Measurements from ENCODE around the gene LRRC8E.
"Not testable (repeated sequence)": the region's sequence is repeated elsewhere in the genome, so short reads cannot be mapped to it uniquely, and the experiment has no call there.

Gene LRRC8E

GRCh38 chr19:7921967-7922835, 33.9 kb downstream of the LRRC8E start:
- DNase-seq: no peak

DNA sequence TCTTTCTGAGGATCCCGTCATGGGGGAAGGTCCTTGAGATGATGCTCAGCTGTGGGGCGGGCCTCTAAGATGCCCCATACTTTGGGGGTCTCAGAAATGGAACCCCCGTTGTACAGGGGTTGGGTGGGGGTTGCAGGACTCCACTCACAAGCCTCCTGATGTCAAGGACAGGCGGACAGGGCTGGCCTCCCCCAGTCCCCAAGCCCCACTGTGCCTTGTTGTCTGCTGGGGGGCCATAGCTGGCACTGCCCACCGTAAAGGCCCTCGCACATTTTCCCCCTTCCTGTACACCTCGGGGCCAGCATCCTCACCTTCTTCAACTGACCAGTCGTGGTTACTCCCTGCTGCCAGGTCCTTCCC, 34.5 kb downstream of the LRRC8E start:
- DNase-seq: no peak

GRCh38 chr19:7923295-7924191, 35.2 kb downstream of the LRRC8E start:
- DNase-seq: no peak

DNA sequence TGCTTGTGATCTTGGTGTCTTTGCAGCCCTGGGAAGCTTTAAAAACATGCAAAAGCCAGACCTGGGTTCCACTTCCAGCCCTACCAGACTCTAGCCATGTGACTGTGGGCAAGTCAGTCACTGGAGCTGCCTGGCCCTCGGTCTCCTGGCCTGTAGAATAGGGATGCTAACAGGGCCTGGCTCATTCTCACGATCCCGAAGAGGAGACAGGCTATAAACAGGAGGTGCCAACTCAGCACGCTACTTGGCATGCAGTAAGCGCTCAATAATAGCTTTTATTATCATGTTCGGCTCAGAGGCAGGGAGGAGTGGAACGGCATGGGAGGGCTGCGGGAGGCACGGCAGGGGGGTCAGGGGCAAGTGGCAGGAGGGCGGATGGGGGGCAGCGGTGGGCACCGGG, 35.9 kb downstream of the LRRC8E start:
- DNase-seq: no peak

GRCh38 chr19:7924651-7925170, 36.4 kb downstream of the LRRC8E start:
- DNase-seq: no peak

DNA sequence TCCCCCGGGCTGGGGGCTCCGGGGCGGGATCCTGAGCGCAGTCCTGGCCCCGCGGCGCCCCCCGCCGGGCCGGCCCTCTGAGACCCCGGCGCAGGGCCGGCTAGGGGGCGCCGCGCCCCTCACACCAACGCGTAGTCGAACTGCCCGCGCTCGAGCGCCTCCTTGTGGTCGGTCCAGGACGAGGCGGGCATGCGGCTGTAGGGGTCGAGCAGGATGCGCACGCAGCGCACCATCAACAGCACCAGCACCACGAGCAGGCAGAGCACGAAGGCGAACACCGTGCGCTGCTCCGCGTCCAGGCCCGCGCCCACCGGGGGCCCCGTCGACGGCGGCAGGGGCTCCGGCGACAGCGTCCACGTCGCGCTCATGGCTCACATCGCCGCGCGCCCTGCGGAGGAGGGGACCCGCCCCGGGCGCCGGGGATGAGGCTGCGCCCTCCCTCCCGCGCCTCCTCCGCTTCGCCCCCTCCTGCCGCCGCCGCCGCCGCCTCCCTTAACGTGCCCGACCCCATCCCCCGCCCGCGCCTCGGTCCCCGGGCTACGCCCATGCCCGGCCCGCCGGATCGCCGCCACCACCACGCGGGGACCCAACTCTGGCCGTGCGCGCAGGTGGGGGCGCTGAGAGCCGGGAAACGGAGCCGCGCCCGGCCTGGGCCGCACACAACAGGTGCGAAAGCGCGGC, 37.0 kb downstream of the LRRC8E start:
- DNase-seq: peak; percentile 70

DNA sequence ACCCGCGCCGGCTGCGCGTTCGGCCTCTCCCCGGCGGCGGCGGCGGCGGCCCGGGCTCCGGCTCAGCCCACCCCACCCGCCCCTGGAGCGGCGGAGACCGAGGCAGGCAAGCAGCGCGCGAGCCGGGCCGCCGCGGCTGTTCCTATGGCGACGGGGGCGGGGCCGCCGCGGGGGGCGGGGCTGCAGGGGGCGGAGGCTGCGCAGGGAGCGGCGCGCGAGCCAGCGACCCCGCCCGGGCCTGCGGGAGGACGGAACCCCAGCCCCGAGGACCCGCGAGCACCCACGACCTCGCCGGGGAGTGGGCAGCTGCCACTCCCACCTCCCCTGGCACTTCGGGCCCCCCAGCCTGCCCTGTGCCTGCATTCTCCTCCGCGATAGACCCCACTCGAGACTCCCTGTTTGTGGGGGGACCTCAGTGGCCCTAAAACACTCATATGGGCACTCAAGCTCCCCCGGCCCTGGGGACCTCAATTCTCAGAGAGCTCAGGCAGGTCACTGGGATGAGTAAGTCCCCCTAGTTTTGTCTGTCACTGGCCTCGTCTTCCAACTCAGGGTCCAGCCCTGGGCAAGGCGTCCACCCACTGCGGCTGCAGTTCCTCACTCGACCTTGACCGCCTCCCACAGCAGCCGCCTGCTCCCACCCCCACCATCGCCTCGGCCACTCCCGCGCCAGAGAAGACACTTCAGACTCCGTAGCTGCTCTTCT, 37.9 kb downstream of the LRRC8E start, which contains the start of gene CTXN1:
TSS of gene CTXN1 (minus strand) at position 115 of the 706 bp plus-strand sequence. CDS start 597 bp downstream, outside the sequence.
- DNase-seq: peak; percentile 67

GRCh38 chr19:7926727-7927604, 38.7 kb downstream of the LRRC8E start:
- no peak for DNase-seq

GRCh38 chr19:7927605-7928333, 39.5 kb downstream of the LRRC8E start:
- DNase-seq: no peak

DNA sequence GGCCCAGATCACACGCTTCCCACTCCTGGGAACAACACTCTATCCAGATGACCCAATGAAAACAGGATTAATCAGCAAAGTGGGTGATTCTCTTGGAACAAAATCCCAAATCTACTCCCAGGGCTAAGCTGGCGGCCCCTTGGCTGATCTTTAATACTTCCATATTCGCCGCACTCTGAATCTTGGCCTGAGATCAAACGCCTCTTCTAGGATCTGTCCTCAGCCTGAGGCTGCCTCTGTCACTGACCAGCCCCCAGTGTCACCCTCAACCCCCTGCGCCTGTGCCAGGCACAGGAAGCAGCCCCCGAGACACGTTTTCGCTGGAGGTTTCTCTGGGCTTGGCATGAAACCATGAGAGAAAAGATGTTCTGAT, 40.0 kb downstream of the LRRC8E start:
- no peak for DNase-seq

DNA sequence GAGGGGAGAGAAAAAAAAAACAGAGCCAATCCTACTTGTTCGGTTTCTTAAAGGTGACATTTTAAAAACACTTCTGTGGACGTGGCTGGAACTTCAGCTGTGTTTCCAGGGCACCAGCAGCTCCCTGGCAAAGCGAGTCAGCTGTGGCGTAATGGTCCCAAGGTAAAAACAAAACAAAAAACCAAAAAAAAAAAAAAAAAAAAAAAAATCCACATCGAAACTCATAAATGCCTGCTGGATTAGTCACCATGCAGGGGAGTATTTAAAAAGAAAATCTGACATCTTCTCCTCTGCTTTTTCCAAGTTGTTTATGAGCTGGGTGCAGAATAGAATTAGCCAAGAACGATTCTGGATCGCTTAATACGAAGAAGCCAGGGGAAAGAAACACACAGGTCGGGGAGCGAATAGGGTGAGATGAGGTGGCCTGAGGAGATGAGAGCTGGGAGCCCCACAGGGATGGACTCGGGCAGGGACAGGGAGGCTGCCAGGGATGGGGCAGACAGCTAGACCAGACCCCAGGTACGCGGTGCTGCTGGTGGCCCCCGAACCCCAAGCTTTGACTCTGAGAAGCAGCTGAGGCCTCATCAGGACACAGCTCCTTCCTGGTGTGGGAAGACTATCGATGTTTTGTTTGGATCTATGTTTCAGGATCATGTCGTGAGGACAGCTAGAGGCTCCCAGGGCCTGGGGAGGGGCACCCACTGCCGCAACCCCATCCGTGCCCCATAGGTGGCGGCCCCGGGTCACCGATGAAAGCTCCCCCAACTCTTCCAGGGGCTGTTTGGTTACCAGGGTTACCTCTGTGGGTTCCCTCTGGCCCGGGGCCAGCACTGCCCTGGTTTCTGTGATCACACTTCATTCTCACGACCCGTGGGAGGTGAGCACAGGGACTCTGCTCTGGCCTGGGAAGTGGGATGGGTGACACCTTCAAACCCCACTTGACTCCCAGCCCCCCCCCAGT, 40.7 kb downstream of the LRRC8E start:
- peak; percentile 71 for DNase-seq

GRCh38 chr19:7930030-7930429, 41.7 kb downstream of the LRRC8E start:
- not testable (repeated sequence) for DNase-seq

GRCh38 chr19:7930765-7931164, 42.5 kb downstream of the LRRC8E start:
- DNase-seq: no peak

- no peak for DNase-seq
Observed at GRCh38 chr19:7931221-7932061, 43.1 kb downstream of the LRRC8E start.

- no peak for DNase-seq
Observed at GRCh38 chr19:7932276-7932929, 44.1 kb downstream of the LRRC8E start.

DNA sequence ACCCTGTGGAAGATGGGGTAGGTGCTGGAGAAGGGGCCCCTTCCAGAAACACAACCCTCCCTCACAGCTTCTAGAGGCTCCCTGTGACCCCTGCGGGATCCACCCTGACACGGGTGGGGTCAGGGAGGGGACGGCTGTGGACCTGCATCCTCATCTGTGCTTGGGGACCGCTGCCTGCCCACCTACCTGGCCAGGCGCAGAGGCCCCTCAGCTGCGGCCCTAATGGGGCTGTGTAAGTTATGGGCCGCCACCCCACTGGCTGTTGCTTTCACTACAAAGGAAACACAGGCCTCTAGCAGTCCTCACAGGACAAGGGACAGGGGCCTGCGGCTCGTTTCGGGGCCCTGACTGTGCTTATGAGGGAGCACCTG, 44.6 kb downstream of the LRRC8E start:
- DNase-seq: no peak

DNA sequence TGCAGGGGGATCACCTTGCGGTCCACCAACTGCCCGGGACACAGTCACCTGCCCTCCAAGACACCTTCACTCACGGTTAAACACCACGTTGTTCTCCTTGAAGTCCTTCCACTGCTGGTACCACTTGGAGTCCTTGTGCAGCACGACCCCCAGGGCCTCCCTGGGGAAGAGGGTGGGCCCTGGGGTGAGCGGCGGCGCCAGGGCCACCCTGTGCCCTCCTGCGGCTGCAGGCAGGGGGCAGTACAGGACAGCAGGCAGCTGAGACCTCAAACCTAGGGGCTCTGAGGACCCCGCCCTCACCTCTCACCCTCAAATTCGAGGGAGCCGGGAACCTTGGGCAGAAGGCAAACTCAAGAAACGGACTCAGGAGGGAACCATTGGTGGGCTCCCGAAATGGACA, 45.1 kb downstream of the LRRC8E start:
- no peak for DNase-seq
